ENCODE measurements around the gene C20orf141. TPM values are rescaled to one million over a fixed set of nuclear protein-coding genes. Genes with fewer than 3 reads are reported as not detected.
"Not testable (repeated sequence)": the region's sequence is repeated elsewhere in the genome, so short reads cannot be mapped to it uniquely, and the experiment has no call there.

The C20orf141 gene
- total RNA-seq, 6 donors from 2014 or later: not detected

DNA sequence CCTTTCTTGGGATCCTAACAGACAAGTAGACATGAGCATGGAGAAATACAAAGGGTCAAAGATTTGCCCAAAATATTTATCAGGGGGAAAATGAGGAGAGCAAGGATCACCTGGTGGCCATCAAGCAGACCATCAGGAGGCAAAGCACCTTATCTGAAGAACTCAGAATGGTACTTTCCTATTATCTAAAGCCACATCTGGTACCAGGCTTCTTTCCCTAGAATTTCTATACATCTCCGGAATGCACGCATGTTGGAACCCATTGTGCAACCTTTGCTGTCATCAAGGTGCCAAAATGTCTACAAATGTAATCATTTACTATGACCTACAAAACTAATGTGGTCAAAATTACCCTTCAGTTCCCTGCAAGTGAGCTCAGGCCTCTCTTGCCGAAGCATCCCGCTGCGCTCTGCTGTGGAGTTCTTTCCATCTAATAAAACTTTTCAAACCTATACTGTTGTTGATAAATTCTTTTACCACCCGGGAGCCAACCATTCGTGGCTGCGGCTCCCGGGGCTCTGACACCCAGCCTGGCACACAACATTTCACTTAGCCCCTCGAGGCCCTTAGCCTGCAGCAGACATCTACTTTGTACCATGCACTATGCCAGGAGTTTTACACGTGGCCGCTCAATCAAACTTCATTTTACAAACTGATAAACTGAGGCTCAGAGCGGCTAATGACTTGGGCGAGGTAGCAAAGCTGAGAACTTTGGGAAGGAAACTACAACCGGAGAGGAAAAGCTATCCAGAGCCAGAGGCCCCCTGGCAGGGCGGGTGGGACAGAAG, 10.6 kb upstream of the C20orf141 start:
- TF ChIP-seq POLR2A (IDR thresholded peaks at IDR 0.05) (no peak), EP300 (IDR thresholded peaks at IDR 0.05) (no peak), POLR2AphosphoS5 (IDR thresholded peaks at IDR 0.05) (no peak)
- TF ChIP-seq, protein P1, sequence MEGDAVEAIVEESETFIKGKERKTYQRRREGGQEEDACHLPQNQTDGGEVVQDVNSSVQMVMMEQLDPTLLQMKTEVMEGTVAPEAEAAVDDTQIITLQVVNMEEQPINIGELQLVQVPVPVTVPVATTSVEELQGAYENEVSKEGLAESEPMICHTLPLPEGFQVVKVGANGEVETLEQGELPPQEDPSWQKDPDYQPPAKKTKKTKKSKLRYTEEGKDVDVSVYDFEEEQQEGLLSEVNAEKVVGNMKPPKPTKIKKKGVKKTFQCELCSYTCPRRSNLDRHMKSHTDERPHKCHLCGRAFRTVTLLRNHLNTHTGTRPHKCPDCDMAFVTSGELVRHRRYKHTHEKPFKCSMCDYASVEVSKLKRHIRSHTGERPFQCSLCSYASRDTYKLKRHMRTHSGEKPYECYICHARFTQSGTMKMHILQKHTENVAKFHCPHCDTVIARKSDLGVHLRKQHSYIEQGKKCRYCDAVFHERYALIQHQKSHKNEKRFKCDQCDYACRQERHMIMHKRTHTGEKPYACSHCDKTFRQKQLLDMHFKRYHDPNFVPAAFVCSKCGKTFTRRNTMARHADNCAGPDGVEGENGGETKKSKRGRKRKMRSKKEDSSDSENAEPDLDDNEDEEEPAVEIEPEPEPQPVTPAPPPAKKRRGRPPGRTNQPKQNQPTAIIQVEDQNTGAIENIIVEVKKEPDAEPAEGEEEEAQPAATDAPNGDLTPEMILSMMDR (IDR thresholded peaks at IDR 0.05): no peak
- 40 to 65% methylated on average over 16 of the region's 16 CpGs for WGBS, 2 donors
- Histone ChIP-seq H3K4me3 (no peak overlapping the region), H3K27me3 (peaks cover 0 to 40% (median 15%) of the 10 kb centered on the region in 4 donors), H3K27ac (no peak overlapping the region), H3K9me3 (no peaks in the 10 kb centered on the region), H3K4me1 (peaks cover 14 to 31% (median 18%) of the 10 kb centered on the region in 4 donors), H3K36me3 (no peaks in the 10 kb centered on the region)
- no peak for DNase-seq
- no peak for ATAC-seq (ENCODE audit: low FRiP score in 2 of 2)

GRCh38 chr20:2804852-2805688, 9.7 kb upstream of the C20orf141 start:
- Histone ChIP-seq H3K27ac (no peak overlapping the region), H3K4me1 (peaks cover 11 to 24% (median 12%) of the 10 kb centered on the region in 4 donors), H3K9me3 (no peaks in the 10 kb centered on the region), H3K36me3 (no peaks in the 10 kb centered on the region), H3K4me3 (no peak overlapping the region), H3K27me3 (peaks cover 0 to 34% (median 12%) of the 10 kb centered on the region in 4 donors)
- TF ChIP-seq, protein P1 (IDR thresholded peaks at IDR 0.05): no peak
- TF ChIP-seq POLR2AphosphoS5 (IDR thresholded peaks at IDR 0.05) (no peak), POLR2A (IDR thresholded peaks at IDR 0.05) (no peak), EP300 (IDR thresholded peaks at IDR 0.05) (no peak)
- DNase-seq: peak in 1 of 2 donors; percentile 63
- WGBS, 2 donors: 8 to 23% methylated on average over 15 to 36 of the region's 49 CpGs
- ATAC-seq (ENCODE audit: low FRiP score in 2 of 2): peak in 1 of 2 donors; percentile 57

DNA sequence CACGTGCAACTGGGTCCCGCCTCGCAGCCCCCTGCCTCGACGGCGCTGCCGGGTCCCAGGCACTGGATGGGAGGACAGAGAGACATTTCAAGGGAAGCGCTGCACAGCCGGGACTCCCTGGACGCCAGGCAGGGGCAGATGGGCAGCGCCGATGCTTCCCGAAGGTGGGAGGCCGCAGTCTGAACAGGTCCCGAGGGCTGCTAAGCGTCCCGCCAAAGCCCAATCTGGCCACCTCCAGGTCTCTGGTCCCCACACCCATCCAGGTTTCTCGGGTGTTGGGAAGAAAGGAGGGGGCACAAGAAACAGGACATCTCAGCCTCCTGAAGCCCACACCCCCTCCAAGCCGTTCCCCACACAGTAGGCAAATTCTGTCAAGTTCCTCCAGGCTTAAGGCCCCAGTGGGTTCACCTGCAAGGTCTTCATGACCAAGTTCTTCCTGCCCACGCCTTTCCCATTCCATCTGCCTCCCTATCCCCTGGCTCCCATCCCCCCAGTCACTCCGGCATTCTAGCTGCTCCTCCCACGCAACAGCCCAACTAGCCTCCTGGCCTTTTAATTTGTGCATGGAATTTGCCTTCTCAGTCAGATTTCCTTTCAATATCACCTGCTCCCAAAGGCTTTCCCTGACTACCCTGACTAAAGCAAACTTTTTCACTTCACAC, 9.0 kb upstream of the C20orf141 start:
- Histone ChIP-seq H3K27me3 (peaks cover 0 to 26% (median 9%) of the 10 kb centered on the region in 4 donors), H3K36me3 (no peaks in the 10 kb centered on the region), H3K27ac (no peak overlapping the region), H3K4me1 (peaks cover 4 to 16% (median 4%) of the 10 kb centered on the region in 4 donors), H3K4me3 (no peak overlapping the region), H3K9me3 (no peaks in the 10 kb centered on the region)
- peak in 1 of 2 donors; percentile 21 for ATAC-seq (ENCODE audit: low FRiP score in 2 of 2)
- WGBS, 2 donors: 37 to 45% methylated on average over 3 to 15 of the region's 22 CpGs
- peak in 1 of 2 donors; percentile 83 for DNase-seq
- TF ChIP-seq POLR2AphosphoS5 (IDR thresholded peaks at IDR 0.05) (no peak), POLR2A (IDR thresholded peaks at IDR 0.05) (no peak)

- Histone ChIP-seq H3K4me1 (peaks cover 0 to 11% (median 0%) of the 10 kb centered on the region in 4 donors), H3K36me3 (no peaks in the 10 kb centered on the region), H3K27ac (no peak overlapping the region), H3K27me3 (peaks cover 0 to 21% (median 7%) of the 10 kb centered on the region in 4 donors), H3K4me3 (no peak overlapping the region), H3K9me3 (no peaks in the 10 kb centered on the region)
- DNase-seq (no peak), ATAC-seq (ENCODE audit: low FRiP score in 2 of 2) (no peak)
- no peak for TF ChIP-seq POLR2A (IDR thresholded peaks at IDR 0.05)
- TF ChIP-seq, protein P1 (IDR thresholded peaks at IDR 0.05): no peak
- WGBS, 2 donors: 59 to 61% methylated on average over 4 of the region's 4 CpGs
These were observed 8.5 kb upstream of the C20orf141 start for GRCh38 chr20:2806351-2806701.

DNA sequence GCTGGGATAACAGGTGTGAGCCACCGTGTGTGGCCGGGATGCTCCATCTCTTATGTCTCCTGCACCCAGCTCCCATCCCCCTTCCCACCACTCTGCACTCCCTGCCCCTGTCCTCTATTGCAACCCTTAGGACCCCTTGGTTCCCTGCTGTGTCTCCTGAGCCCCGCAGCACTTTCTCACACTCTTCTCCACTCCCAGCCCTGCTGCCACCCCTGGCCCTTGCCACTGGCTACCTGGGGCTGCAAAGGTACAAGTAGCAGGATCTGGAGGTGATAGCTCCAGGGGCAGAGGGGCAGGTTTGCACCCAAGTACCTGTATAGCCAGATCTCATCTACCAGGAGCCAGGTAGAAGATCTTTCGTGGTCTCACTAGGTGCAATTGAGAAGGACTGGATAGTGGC, 7.8 kb upstream of the C20orf141 start:
- H3K4me3 ChIP-seq: no peak overlapping the region
- peak in 1 of 2 donors; percentile 10 for DNase-seq
- no peaks in the 10 kb centered on the region for H3K36me3 ChIP-seq
- peaks cover 0 to 10% (median 0%) of the 10 kb centered on the region in 4 donors for H3K4me1 ChIP-seq
- peaks cover 0 to 19% (median 7%) of the 10 kb centered on the region in 4 donors for H3K27me3 ChIP-seq
- no peak overlapping the region for H3K27ac ChIP-seq
- no peak for ATAC-seq (ENCODE audit: low FRiP score in 2 of 2)
- 77 to 84% methylated on average over 4 of the region's 4 CpGs for WGBS, 2 donors
- no peaks in the 10 kb centered on the region for H3K9me3 ChIP-seq
- TF ChIP-seq, protein P1 (IDR thresholded peaks at IDR 0.05): no peak
- TF ChIP-seq POLR2A (IDR thresholded peaks at IDR 0.05) (no peak), POLR2AphosphoS5 (IDR thresholded peaks at IDR 0.05) (no peak), EP300 (IDR thresholded peaks at IDR 0.05) (no peak)

- peaks cover 0 to 19% (median 7%) of the 10 kb centered on the region in 4 donors for H3K27me3 ChIP-seq
- ATAC-seq (ENCODE audit: low FRiP score in 2 of 2): not testable (repeated sequence)
These were observed 6.9 kb upstream of the C20orf141 start for GRCh38 chr20:2807929-2808328.

More at GRCh38 chr20:2807929-2808328, 6.9 kb upstream of the C20orf141 start:
- WGBS, 2 donors: 82 to 93% methylated on average over 9 of the region's 9 CpGs
- not testable (repeated sequence) for DNase-seq, H3K27ac ChIP-seq, H3K9me3 ChIP-seq, H3K4me3 ChIP-seq, H3K36me3 ChIP-seq
- H3K4me1 ChIP-seq: peaks cover 0 to 10% (median 0%) of the 10 kb centered on the region in 4 donors
